Smooth muscle cell of the brain vasculature (primary cell): Measurements from ENCODE around the gene CNTNAP1.

Experiments used
- DNase-seq: peaks from one replicate; pipeline ENCODE4 v3.0.0-alpha.2; 2012; ENCODE audit warnings: low read depth, low spot score

CNTNAP1 gene

DNA sequence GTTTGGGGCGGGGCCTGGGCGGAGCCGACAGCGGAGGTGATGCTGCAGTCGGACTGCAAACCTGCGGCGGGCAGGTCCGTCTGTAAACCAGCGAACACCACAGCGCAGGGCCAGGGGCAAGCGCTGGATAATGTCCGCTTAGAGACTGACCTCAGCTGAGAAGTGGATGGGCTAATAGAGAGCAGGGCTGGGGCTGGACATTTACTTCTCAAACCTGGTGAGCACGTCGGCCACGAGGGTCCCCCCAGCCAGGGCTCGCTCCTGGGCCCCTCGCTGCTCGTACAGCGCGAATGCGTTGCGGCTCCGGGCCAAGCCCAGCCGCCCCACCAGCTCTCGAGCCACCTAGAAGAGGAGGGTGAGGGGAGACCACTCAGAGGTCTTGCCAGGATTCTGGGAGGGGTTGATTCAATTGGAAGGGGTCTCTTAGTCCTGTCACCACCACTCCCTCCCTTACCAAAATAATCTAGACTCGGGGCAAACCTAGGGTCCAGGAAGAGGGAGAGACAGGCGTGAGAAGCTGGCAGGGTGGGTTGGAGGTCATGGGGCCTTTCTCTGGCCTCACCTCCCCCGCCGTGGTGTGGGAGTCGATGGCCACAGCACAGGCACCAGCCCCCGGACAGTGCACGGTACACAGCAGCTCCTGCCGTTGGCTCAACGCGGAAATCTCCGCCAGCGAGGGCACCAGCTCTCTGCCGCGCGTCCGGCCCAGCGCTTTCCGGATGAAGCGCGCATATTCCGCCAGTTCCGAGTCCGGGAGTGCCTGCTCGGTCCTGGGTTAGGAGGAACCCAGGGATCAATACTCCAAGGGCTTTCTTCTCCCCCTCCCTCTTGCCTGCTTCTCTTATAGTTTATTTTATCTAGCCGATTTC, 11.3 kb upstream of the CNTNAP1 start:
- DNase-seq, result no peak

- DNase-seq, result no peak
Observed at GRCh38 chr17:42672038-42672437, 10.3 kb upstream of the CNTNAP1 start.

GRCh38 chr17:42673266-42673884, 9.0 kb upstream of the CNTNAP1 start:
- DNase-seq, result no peak

- DNase-seq, result no peak
Observed at GRCh38 chr17:42673885-42674754, 8.2 kb upstream of the CNTNAP1 start.

DNA sequence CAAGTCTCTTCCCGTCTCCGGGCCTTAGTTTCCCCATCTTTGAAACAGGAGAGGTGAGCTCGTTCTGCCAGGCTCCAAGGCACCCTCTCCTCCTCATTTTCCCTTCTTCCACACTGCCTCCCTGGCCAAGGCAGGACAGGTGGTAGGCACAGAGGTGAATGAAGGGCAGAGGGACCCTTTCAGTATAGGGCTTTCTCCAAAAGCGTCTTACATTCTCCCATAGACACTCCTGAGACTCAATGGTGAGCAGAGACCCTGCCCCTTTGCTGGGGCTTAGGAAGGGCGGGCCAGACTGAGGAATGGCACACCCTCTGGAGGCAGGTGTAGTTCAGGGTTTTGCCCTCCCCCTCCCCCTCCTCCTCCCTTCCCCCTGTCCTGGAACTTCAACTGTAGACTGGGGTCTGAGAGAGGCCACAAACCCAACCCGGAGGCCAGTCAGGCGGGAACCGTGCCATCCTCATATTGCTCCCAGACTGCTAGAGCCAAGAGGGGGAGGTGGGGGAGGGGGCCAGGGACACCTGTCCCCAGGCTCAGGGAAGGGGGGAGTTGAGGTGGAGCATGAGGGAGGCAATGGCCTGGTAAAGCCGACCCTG, 7.5 kb upstream of the CNTNAP1 start:
- no peak for DNase-seq

DNA sequence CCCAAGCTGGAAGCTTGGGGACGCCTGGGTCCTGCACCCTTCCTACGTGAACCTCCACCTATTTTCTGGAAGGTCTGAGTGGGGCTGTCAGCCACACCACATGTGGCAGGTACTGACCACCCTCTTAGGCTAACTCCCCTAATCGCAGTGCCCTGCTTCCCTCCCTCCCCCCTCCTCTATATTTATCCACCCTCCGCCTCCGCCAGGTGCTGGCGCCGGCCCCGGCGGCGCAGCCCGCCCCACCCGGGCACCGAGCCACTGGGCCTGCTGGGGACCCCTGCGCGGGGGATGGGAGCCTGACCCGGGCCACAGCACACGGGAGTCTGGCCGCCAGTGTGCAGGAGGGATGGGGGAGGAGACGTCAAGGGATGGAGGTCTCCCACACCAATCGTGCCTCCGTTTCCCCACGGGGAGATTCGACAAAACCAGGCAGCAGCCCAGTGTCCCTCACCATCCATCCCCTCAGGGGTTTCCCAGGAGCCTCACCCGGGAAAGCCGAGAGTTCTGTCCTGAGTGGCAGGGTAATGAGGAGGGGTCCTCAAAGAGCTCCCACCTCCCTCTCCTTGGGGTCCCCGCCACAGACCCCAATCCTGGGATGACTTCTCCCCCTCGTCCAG, 6.9 kb upstream of the CNTNAP1 start:
- no peak for DNase-seq

GRCh38 chr17:42675965-42676423, 6.3 kb upstream of the CNTNAP1 start:
- DNase-seq, result no peak

- no peak for DNase-seq
Observed at GRCh38 chr17:42676424-42677011, 5.8 kb upstream of the CNTNAP1 start, which contains the start of gene PLEKHH3. PLEKHH3 (minus strand) TSS chr17:42676994; CDS start chr17:42676563, 431 bp downstream.

DNA sequence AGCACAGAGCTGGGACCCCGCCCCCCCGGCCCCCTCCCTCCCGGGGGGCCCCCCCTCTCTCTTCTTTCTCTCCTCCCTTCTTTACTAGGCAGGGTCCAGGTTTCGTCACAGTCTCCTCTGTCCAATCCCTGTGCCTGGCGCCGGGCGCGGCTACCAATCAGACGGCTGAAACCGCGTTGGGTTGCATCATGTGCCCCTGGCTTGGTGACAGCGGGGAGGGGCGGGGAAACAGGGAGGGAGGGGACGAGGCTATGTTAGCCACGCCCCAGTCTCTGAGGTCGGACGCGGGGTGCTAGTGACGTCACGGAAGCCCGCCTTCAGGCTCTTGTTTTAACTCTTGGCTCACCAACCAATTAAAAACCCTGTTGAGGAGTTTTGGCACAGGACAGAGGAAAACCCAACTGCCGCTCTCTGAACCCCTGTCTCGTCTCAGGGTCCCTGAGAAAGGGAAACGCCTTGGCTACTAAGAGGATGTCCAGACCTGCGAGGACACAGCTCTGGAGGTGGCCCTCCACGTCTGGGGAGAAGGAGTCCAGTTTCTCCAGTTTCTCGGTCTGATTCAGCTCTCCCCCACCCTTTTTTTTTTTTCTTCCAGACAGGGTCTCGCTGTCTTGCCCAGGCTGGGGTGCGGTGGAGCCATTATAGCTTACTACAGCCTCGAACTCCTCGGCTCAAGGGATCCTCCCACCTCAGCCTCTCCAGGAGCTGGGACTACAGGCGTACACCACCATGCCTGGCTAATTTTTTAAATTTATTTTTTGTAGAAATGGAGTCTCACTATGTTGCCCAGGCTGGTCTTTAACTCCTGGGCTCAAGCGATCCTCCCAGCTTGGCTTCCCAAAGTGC, 5.1 kb upstream of the CNTNAP1 start:
- peak; percentile 99 for DNase-seq

GRCh38 chr17:42677921-42678781, 4.2 kb upstream of the CNTNAP1 start:
- DNase-seq, result no peak

DNA sequence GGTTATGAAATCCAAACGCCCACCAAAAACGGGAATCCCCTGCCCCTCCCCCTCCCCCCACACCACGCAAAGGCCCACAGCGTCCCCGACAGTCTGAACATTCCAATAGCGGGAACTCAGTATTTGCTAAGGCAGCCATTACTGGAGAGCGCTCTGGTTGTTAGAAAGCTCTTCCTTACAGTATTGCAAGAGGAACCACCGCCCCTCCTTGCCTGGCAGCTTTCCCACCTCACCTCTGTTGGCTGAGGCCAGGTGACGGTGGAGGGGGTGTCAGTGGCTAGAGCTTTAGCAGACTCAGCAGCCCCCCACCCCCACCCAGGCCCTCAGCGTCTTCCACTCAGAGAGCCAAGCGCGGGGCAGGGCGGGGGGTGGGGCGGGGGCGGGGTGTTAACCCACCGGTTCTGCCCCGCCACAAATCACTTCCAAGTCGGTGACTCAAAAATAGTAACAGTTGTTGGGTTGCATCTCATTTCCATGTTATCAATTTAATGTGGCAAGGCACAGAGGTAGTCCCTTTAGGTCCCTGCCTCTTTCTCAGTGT, 3.3 kb upstream of the CNTNAP1 start:
- DNase-seq, result no peak

DNA sequence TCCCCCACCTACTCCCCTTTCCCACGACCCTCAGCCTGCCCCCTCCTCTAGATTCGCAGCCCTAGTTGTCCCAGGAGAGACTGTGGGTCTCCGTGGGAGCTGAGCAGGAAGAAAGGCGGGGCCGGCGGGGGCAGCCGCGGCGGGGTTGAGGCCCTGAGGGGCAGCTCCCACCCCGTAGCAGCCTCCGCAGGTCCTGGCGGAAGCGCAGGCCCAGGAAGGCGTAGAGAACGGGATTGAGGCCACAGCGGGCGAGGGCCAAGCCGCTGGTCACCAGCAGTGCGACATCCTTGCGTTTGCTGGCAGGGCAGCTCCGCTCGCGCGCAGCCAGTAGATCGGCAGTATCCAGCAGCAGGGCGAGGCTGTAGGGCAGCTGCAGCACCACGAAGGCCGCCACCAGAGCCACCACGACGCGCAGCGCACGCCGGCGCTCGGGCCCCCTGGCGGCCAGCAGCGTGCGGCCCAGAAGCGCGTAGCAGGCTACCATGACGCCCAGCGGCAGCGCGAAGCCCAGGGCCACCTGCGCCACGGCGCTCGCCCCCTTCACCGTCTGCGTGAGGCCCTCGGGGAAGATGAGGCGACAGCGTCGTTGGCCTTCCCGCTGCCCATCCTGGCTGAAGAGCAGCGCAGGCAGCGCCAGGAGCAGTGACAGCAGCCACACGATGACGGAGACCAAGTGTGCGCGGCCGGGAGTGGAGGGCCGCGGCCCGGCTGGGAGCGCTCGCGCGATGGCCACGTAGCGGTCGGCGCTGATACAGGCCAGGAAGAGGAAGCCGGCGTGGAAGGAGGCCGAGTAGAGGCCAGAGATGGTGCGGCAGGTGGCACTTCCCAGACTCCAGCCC, 2.6 kb upstream of the CNTNAP1 start:
- DNase-seq, result no peak

DNA sequence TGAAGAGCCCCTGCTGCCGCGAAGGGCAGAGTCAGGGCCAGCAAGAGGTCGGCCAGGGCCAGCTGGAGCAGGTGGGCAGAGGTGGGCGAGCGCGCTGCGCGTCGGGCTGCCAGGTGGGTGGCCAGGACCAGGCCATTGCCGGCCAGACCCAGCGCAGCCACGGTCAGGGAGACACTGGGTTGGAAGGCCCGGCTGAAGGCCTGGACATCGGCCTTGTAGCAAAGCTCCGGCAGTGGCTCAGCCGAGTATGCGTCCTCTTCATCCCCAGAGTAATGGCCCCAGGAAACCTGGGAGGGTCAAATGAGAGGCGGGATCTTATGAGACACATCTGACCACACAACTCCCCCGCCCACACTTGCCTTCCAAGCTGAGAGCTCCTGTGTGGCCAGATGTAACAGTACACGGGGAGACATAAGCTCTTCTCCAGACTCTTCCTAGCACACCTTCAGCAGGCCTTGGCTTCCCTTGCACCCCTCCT, 2.0 kb upstream of the CNTNAP1 start:
- DNase-seq, result no peak

DNA sequence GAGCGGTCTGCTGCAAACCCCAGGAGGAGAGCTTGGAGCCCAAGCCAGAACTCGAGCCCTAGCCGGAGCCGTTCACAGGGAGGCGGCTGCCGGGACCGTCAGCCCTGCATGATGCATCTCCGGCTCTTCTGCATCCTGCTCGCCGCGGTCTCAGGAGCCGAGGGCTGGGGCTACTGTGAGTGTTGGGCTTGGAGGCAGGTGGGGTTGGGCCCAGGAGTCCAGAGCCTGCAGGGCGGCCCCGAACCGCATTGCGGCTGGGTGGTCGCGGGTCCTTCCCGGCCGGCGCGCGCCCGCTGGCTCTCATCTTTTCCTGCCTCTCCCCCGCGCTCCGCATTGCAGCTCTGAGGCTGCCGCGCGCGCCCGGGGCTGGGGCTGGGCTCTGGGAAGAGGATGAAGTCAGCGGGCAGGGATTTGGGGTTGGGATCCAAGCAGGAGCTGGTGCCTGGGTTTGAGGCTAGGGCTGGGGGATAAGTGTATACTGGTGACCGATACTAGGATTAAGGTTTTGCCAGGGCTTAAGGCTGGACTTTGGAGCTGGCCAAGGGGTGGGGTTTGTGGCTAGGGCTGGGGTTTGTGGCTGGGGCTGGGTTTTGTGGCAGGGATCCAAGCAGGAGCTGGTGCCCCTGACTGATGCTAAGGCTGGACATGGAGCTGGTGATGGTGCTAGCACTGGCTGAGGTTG, 532 bp downstream of the CNTNAP1 start:
- no peak for DNase-seq

GRCh38 chr17:42683407-42684034, 1.2 kb downstream of the CNTNAP1 start:
- no peak for DNase-seq

GRCh38 chr17:42684929-42685556, 2.7 kb downstream of the CNTNAP1 start:
- DNase-seq, result no peak
